Measurements from ENCODE around the gene NYAP2.

The NYAP2 gene

GRCh38 chr2:225694664-225695063, 295.2 kb downstream of the NYAP2 start:
- DNase-seq (ENCODE audit: low read depth in 1 of 2, low spot score in 1 of 2), result no peak

- no peak for DNase-seq (ENCODE audit: low read depth in 1 of 2, low spot score in 1 of 2)
Measured at GRCh38 chr2:225697936-225698335, 298.4 kb downstream of the NYAP2 start.
